Adipose tissue (tissue), 3 donors: ENCODE results near the gene CKAP5. TPM values are rescaled to one million over a fixed set of nuclear protein-coding genes. Genes with fewer than 3 reads are reported as not detected.

Source experiments
- H3K27ac ChIP-seq: one replicate; pipeline ENCODE4 v1.5.1; 2013; ENCODE audit warnings: low read depth, low read length
- WGBS, 3 donors: extraction: QIAGEN DNeasy Blood & Tissue Kit; methylation state at CpG; one replicate each; pipeline ENCODE4 v1.1.7; 2013; 5-methylcytosine and 5-hydroxymethylcytosine counted together
- polyA plus RNA-seq, 3 donors: library from polyadenylated mRNA; stranded (reverse); fragments of 200-250 nt; gene quantifications; one replicate each; pipeline ENCODE4 v1.2.3, GENCODE V29; 2013
- donor health status: healthy with polysubstance abuse.
- donor health status: Bipolar disorder and iron deficiency.
- donor health status: healthy.

Gene CKAP5
- polyA plus RNA-seq: 10 to 100 TPM in 2 of 3 donors, 1 to 10 TPM in 1; 7.2 to 12.9 (median 12.8) TPM

DNA sequence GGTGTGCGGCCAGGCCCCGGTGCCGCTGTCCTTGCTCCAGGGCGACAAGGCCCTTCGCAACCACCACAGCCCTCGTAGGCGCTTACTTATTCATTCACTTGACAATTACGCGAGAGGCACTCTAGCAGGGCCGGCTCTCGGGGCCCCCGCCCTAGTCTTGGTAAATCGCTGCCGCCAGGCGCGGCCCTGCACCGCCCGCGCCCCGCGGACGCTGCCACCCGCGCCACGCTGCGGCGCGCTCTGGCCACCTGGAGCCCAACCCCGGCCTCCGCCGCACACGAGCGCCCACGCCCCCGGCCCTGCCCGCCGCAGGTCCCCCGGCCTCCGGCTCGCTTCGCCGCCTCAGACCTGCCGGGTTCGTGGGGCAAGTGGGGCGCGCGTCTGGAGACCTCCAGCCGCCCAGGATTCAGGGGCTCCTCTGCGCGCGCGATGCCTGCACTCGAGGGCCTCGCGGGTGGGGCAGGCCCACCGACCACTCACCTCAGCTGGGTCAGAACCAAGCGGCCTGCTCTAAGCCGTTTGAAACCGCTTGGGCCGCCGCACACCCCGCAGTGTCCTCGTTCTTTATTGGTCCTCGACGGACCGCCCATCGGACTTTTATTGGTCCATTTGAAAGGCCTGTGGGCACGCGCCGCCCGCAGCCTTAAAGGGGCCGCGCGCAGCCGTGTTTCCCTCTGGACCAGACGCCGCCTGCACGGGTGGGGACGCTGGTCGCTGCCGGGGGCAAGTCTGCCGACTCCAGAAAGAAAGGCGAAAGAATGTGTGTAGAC, at the start of gene CKAP5:
Gene CKAP5, minus strand, starts transcription at position 541 of the 770 bp plus-strand sequence. CDS start 25,049 bp downstream, outside the sequence.
- 0% methylated on average over 82 to 83 of the region's 83 CpGs for WGBS, 3 donors
- H3K27ac ChIP-seq: no peak within 1 kb of the TSS

DNA sequence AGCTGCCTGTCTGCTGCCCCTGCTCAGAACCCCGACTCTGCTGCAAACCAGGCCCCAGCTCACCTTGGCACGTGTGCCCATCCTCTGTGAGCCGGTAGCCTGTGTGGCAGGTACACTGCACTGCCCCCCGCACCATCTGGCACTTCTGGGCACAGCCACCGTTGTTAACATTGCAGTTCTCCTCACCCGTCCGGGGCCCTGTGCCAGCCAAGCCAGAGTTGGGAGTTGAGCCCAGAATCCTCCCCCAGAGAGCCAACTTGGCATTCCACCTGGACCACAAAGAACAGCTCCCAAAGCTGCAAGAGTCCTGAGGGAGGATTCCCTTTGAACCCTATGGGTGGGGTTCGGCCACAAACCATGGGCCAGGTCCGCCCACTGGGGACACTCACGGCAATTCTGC, 49.7 kb upstream of the CKAP5 start:
- H3K27ac ChIP-seq: no peak overlapping the region
- 43 to 78% (median 73%) methylated on average over 10 of the region's 10 CpGs for WGBS, 3 donors

DNA sequence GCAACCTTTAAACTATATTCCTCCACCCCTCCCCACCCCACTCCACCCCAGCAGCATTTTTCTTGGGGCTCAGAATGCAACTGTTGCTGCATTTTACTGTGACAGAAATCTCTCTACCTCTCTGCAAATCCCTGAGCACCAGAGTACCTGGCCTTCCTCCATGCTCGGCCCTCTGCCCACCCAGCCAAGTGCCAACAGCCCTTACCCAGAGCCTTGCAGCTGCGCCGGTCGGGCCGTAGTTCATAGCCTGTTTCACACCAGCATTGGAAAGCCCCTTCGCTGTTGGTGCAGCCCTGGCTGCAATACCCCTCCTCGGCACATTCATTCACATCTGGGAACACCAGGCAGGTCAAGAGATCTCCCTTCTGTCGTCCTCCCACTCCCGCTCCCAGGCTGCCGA, 48.9 kb upstream of the CKAP5 start:
- 87 to 96% (median 91%) methylated on average over 10 of the region's 10 CpGs for WGBS, 3 donors

DNA sequence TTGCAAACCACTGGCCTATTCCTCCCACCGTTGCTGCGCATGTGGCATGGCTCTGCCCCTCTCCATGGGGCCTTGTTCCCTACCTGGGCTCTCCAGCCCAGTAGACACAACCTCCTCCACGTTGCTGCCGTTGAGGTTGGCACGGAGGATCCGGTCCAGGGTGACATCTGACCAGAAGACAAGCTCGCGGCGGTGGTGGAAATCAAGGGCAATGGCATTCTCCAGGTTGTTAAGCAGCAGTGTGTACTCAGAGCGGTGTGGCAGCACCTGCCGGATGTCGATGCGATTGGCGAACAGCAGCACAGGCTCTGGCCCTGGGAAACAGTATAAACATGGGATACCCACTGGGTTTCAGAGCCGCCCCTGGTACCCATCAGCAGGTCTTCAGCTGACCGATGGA, 48.4 kb upstream of the CKAP5 start:
- 92 to 96% (median 94%) methylated on average over 16 of the region's 16 CpGs for WGBS, 3 donors
- no peak overlapping the region for H3K27ac ChIP-seq

More for the DNA sequence above, 48.9 kb upstream of the CKAP5 start:
- H3K27ac ChIP-seq: no peak overlapping the region

DNA sequence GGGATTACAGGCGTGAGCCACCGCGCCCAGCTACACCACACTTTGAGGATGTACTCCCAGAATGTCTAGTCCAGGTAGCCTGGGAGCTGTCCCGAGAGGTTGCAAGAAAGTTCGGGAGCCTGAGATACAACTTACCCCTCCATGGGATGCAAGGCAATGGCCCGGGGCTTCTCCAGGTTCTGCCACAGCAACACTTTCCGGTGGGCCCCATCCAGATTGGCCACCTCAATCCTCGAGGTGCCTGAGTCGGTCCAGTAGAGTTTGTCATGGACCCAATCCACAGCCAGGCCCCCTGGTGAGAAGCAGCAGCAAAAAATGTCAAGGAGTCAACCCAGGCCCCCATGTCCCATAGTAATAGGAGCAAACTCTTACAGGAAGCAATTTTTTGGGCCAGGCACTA, 46.8 kb upstream of the CKAP5 start:
- 93% methylated on average over 9 of the region's 9 CpGs for WGBS, 3 donors
- H3K27ac ChIP-seq: no peak overlapping the region

DNA sequence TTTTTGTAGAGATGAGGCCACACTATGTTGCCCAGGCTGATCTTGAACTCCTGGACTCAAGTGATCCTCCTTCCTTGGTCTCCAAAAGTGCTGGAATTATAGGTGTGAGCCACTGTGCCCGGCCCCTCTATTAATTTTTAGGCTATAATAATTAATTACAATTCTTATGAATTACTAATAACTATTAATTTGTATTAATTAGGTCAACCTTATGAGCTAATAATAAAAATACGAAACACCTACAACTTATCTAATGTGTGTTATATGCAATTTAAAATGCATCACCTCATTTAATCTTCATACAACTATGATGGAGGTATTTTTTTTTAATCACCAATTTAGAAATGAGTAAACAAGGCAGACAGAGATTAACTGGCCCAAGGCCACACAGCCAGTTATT, 46.0 kb upstream of the CKAP5 start:
- 88 to 92% (median 91%) methylated on average over 2 of the region's 2 CpGs for WGBS, 3 donors
- H3K27ac ChIP-seq: no peak overlapping the region

DNA sequence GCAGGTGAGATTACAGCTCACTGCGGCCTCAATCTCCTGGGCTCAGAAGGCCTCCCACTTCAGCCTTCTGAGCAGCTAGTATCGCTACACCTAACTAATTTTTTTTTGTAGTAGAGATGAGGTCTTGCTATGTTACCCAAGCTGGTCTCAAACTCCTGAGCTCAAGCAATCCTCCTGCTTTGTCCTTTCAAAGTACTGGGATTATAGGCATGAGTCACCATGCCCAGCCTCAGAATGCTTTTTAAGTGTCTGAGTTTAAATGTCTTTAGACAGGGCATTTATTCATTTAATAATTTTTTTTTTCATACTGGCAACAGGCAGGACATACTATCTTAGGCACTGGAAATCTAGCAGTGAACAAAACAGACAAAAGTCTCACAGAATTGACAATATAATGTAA, 44.6 kb upstream of the CKAP5 start:
- H3K27ac ChIP-seq: no peak overlapping the region
- WGBS, 3 donors: 93 to 98% (median 94%) methylated on average over 2 of the region's 2 CpGs

DNA sequence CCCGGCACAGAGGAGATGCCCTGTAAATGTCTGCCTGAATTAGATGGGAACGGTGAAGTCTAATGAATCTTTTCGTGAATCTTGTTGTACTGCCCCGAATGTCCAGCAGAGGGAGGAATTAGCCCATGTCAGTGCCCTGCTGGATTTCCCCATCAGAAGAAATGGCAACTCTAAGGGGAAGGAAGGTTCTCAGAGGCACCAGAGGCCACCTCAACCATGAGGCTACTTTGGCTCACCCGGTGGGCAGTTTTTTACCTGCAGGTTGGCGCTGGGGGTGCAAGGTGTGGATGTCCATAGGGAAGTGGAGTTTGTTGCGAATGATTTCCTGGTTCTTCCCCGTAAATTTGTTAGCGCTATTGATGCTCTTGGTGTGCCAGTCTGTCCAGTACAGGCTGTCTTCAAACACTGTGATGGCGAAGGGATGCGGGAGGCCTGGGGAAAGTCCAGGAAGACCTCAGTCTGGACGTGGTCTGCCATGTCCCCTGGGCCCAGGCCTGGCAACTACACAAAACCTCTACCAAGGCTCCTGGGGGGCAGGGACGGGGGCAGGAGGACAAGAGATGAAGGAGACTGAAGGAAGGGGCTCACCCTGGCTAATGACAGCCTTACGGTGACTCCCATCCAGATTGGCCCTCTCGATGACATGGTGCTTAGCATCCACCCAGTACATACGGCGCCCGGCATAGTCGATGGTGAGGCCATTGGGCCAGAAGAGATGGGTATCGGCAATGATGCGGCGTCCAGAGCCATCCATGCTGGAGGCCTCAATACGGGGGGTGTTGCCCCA, 43.8 kb upstream of the CKAP5 start:
- 64 to 65% (median 65%) methylated on average over 23 of the region's 23 CpGs for WGBS, 3 donors

DNA sequence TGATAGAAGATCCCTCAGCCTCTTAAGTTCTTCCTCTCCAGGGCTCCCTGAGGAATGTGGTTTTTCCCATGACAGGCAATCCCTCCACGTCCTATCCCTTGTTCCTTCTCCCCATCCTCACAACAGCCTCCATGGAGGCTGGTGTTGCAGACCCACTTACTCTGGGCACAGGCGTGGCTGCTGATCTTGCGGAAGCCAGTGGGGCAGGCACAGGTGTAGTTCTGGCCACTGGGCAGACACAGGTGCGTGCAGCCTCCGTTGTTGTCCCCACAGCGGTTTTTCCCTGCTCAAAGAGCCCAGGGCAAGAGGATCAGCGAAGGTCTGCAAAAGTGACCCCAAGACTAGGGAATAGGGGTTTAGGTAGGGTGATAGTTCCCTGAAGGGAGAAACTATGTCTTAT, 43.2 kb upstream of the CKAP5 start:
- 75 to 82% (median 81%) methylated on average over 7 of the region's 7 CpGs for WGBS, 3 donors

More for the DNA sequence above, 43.8 kb upstream of the CKAP5 start:
- no peak overlapping the region for H3K27ac ChIP-seq

DNA sequence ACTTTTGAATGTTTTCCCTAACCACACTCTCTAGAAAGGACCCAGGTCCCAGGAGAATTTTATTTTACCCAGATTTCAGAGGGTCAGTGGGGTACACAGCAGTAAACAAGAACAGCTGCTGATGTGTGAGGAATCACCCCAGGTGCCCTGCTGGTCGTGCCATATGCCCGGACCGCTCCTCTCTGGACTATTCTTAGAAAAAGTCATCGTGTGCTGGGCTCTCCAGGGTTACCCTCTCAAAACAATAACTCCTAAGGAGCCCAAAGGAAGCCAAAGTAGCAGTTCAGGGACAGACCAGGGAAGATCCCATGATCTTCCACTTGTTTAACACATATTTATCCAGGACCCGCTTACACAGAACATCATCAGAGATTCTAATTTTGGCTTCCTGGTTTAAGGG, 42.6 kb upstream of the CKAP5 start:
- WGBS, 3 donors: 88 to 93% (median 91%) methylated on average over 5 of the region's 5 CpGs
- no peak overlapping the region for H3K27ac ChIP-seq

More for the DNA sequence above, 43.2 kb upstream of the CKAP5 start:
- H3K27ac ChIP-seq: no peak overlapping the region

DNA sequence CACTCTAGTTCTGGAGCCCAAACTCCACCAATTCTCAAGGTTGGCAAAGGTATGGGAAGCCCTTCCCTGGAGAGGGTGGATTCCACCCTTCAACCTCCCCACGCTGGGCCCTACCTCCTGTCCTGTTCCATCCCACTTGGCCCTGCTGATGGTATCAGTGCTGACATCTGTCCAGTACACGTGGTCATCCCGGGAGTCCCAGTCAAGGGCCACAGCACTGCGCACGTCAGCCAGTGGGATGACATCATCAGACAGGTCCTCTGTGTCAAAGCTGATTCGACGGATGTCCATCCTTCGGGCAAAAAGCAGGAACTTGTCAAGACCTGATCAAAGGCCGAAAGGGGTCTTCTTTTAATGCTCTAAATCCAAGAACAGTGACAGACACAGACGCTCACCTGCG, 40.1 kb upstream of the CKAP5 start:
- WGBS, 3 donors: 90% methylated on average over 11 of the region's 11 CpGs
- no peak overlapping the region for H3K27ac ChIP-seq

DNA sequence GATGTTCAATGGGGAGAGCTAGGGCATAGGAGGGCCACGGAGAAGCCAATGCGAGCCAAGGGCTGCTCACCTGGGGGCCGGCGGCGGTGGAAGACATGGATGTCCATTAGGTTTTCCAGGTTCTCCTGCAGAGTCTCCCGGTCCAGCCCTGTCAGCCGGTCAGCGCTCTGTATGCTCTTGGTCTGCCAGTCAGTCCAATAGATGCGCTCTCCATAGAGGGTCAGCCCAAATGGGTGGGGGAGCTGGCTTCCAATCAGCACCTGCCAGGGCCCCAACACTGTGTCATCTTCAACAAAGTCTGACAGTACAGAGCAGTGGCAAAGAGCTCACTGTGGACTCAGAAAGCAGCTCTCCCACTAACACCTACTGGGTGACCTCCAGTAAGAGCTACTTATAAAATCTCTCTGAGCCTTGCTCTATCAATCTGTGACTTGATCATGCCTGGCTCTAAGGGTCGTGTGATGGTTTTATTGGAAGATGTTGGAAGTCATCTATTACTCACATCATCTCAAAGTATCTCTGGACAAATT, 33.0 kb upstream of the CKAP5 start:
- 93 to 97% (median 96%) methylated on average over 10 of the region's 10 CpGs for WGBS, 3 donors

DNA sequence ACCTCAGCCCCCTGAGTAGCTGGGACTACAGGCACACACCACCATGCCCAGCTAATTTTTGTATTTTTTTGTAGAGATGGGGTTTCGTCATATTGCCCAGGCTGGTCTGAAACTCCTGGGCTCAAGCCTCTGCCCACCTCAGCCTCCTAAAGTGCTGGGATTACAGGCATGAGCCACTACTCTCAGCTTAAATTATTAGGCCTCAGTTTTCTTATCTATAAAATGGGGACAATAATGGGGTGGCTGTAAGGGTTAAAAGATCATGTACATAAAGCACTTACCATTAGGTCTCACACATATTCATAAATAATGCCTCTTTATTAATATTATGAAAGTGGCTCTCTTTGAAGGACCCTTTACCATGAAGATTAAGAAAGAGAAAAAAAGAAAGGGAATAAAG, 31.5 kb upstream of the CKAP5 start:
- no peak overlapping the region for H3K27ac ChIP-seq
- WGBS, 3 donors: 95 to 96% (median 95%) methylated on average over 1 of the region's 1 CpG

More for the DNA sequence above, 33.0 kb upstream of the CKAP5 start:
- no peak overlapping the region for H3K27ac ChIP-seq

DNA sequence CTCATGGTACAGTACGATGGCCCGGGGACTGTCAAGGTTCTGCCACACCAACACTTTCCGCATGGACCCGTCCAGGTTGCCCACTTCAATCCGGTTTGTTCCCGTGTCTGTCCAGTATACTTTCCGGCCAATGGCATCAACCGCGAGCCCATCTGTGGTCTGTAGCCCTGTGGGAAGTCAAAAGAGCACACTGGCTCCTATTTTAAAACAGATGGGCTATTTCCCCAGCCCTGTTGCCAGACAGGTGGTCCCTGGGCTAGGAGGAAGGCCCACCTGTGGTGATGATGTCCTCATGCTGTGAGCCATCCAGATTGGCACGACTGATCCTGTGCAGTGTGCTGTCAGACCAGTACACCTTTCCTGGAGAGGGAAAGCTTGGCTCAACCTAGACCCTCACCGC, 30.4 kb upstream of the CKAP5 start:
- H3K27ac ChIP-seq: no peak overlapping the region
- WGBS, 3 donors: 94 to 97% (median 95%) methylated on average over 11 of the region's 11 CpGs

DNA sequence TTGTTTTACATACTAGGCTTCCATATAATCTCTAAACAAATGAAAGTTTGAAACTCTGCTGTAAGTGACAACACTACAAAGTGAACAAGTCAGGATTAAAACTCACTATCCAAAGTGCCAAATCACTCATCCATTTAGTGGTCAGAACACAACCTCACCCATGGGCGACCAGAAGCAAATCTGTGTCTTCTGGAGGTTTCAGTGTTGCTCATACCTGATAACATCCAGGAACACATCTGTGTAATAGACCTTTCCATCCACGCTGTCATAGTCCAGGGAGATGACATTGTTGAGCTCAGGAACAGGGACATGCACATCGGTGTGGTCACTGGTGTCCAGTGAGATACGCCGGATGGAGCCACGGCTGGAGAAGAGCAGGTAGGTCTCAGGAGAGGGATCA, 28.5 kb upstream of the CKAP5 start:
- no peak overlapping the region for H3K27ac ChIP-seq
- WGBS, 3 donors: 91 to 93% (median 92%) methylated on average over 6 of the region's 6 CpGs

DNA sequence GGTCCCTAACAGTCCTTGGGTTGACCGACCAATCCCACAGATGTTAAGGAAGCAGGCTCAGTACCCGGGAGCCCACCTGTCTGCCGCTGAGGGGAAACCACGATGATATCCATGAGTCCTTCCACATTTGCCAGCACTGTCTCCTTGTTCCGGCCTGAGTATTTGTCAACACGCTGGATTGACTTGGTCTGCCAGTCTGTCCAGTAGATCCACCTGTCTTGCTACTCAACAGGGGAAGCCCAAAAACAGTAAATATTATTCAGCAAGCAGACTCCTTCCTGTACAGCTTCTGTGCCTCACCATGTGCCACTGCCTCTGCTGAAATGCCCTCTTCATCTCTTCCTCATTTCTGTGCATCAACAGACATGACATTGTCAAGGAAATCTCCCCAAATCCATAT, 22.8 kb upstream of the CKAP5 start:
- no peak overlapping the region for H3K27ac ChIP-seq
- WGBS, 3 donors: 89 to 93% (median 93%) methylated on average over 6 of the region's 6 CpGs

DNA sequence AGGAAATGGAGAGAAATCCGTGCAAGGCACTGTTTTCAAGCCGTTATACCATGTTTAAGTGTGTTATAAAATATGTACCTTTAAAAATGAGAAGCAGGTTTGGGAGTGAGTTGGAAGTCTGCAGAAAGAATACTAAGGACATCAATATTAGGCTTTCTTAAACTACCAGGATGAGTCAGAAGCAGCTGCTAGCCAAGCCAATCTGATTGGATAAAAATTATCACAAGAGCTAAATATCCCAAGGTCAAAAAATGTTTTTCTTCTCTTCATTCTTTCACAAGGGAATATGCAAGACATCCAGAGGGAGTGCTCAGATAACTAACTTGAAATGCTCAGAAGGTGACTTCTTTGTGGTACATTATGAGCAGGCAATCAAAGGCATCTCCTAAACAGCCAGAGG, 19.3 kb upstream of the CKAP5 start:
- H3K27ac ChIP-seq: no peak overlapping the region
- 71 to 83% (median 80%) methylated on average over 2 of the region's 2 CpGs for WGBS, 3 donors

DNA sequence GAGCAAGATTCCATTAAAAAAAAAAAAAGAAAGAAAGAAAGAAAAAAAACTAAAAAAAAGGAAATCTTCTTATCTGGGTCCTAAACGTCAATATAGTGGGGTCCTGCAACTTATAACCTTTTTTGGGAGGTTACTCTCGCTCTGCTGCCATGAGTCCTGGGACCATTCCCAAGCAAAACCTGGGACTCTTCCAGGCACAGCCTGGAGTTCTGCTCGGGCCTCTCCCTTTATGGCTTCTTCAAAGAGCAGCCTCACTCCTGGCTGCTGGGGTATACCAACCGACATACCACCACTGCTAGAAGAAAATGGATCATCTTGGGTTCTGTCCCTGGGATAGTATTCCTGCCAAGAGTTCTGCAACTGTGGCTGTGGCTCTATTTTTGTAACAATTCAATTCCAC, 14.1 kb upstream of the CKAP5 start:
- no peak overlapping the region for H3K27ac ChIP-seq
- 77 to 82% (median 77%) methylated on average over 4 of the region's 4 CpGs for WGBS, 3 donors

DNA sequence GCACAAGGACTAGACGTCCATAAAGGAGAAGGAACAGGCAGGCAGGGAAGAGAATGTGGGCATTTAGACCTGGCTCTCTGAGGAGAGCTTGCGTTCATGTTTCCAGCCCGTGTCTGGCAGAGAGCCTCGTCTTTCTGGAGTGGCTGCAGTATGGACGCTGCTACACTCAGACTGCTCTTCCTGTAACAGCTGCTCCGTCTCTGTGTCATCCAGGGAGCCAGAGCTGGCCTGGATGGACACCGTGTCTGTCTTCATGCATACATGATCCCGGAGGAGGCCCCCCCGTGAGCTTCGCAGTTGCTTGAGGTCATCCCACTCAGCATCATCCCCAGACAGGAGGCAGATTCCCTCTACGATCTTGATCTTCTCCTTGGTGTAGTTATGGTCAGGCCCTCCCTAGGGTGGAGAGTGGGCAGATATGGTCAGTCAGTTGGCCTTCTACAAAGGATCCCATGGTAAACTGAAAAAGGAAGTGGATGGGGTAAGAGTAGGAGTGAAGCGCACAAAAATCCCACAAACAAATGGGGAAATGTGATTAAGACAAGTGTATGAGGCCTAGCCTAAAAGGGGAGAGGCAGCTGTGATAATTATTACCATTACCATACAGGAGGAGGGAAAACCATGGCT, 13.0 kb upstream of the CKAP5 start:
- no peak overlapping the region for H3K27ac ChIP-seq

More for the DNA sequence above, 13.0 kb upstream of the CKAP5 start:
- 85 to 90% (median 89%) methylated on average over 12 of the region's 12 CpGs for WGBS, 3 donors
